A549 (cell line): ENCODE data around the gene DLGAP1. TPM values are rescaled to one million over a fixed set of nuclear protein-coding genes. Genes with fewer than 3 reads are reported as not detected.

Experiments used
- ATAC-seq, 2 experiments: fragments of 200-7000 bp in 1 of 2; fragments of >200 bp in 1 of 2; cut with Nextera tagmentation in 1 of 2; cut with Tn5 transposase in 1 of 2; 3 replicates each; pipeline versions ENCODE4 v1.8.0 to v1.9.1; 2018 to 2020; ENCODE audit warnings: mild to moderate bottlenecking in 1 of 2, moderate library complexity in 1 of 2
- CTCF ChIA-PET: fragments of 300-600 bp; sonication (Branson Sonifier 250); formaldehyde crosslinking; extraction: SDS; loops from one replicate; lab custom pipeline; 2021; ENCODE audit warnings: antibody characterized with exemption, inconsistent platforms; lab: Yijun Ruan, JAX
- POLR2A ChIA-PET: fragments of 350-600 bp; formaldehyde crosslinking; extraction: SDS; loops from one replicate; lab custom pipeline; 2021; ENCODE audit warnings: antibody characterized with exemption, inconsistent platforms; lab: Yijun Ruan, JAX
- DNase-seq, 2 experiments: peaks; one replicate each; pipeline versions ENCODE4 v3.0.0 to v3.0.0-alpha.2; 2011 to 2016; ENCODE audit warnings: low read depth in 1 of 2, low spot score in 1 of 2
- FAIRE-seq: peaks from 2 replicates; lab custom pipeline; 2011; peaks lifted over from hg19 to GRCh38; lab: Jason Lieb, UNC
- H3K27ac ChIP-seq, 2 experiments: fragments of >200 bp; sonication (Bioruptor Twin); formaldehyde crosslinking; 3 replicates each; pipeline ENCODE4 v1.5.1; 2016 to 2017
- H3K4me1 ChIP-seq: fragments of >200 bp; sonication (Bioruptor Twin); formaldehyde crosslinking; 3 replicates; pipeline ENCODE4 v1.6.1; 2016
- H3K4me2 ChIP-seq: fragments of >200 bp; sonication (Bioruptor Twin); formaldehyde crosslinking; 3 replicates; pipeline ENCODE4 v1.6.1; 2016
- H3K4me3 ChIP-seq: fragments of >200 bp; sonication (Bioruptor Twin); formaldehyde crosslinking; 3 replicates; pipeline ENCODE4 v1.5.1; 2016
- H3K9me3 ChIP-seq: fragments of >200 bp; sonication (Bioruptor Twin); formaldehyde crosslinking; 3 replicates; pipeline ENCODE4 v1.6.1; 2016
- BHLHE40 ChIP-seq: IDR thresholded peaks from 2 replicates; pipeline ENCODE4 v1.6.1; 2012; ENCODE audit warnings: low read depth, low read length, inconsistent platforms
- CBX2 ChIP-seq: fragments of 200-600 bp; sonication (generic); IDR thresholded peaks from 2 replicates; pipeline ENCODE4 v1.6.1; 2016; ENCODE audit warnings: low read depth, mild to moderate bottlenecking, borderline replicate concordance
- CBX8 ChIP-seq: fragments of 200-600 bp; sonication (generic); IDR thresholded peaks from 2 replicates; pipeline ENCODE4 v1.6.1; 2016
- CEBPB ChIP-seq, 2 experiments: fragments of >200 bp in 1 of 2; sonication (Bioruptor Twin) in 1 of 2; formaldehyde crosslinking in 1 of 2; IDR thresholded peaks; 2 replicates each; pipeline ENCODE4 v1.6.1; 2012 to 2016
- EHF ChIP-seq: fragments of 250-450 bp; sonication (Bioruptor Pico); IDR thresholded peaks from 2 replicates; pipeline ENCODE4 v1.5.0; 2020; ENCODE audit warnings: mild to moderate bottlenecking
- EP300 ChIP-seq, 2 experiments: fragments of >200 bp; sonication (Bioruptor Twin); formaldehyde crosslinking; IDR thresholded peaks; 2 replicates in 1 of 2; 3 replicates in 1 of 2; pipeline ENCODE4 v1.6.1; 2016 to 2017
- ESRRA ChIP-seq: fragments of 150-350 bp; IDR thresholded peaks from 2 replicates; pipeline ENCODE4 v1.6.1; 2014; ENCODE audit warnings: mild to moderate bottlenecking, low read length, borderline replicate concordance
- FOSB ChIP-seq: fragments of 250-450 bp; sonication (Bioruptor Pico); IDR thresholded peaks from 2 replicates; pipeline ENCODE4 v1.5.0; 2020; ENCODE audit warnings: mild to moderate bottlenecking, moderate library complexity
- HEYL ChIP-seq: fragments of 250-450 bp; sonication (Bioruptor Pico); IDR thresholded peaks from 2 replicates; pipeline ENCODE4 v1.8.0; 2021; ENCODE audit warnings: mild to moderate bottlenecking, moderate library complexity
- HOXB5 ChIP-seq: fragments of 250-450 bp; sonication (Bioruptor Pico); IDR thresholded peaks from 2 replicates; pipeline ENCODE4 v1.5.0; 2020; ENCODE audit warnings: mild to moderate bottlenecking, moderate library complexity
- JUNB ChIP-seq: fragments of >200 bp; sonication (Bioruptor Twin); formaldehyde crosslinking; IDR thresholded peaks from 2 replicates; pipeline ENCODE4 v1.6.1; 2016
- KDM1A ChIP-seq: fragments of 200-600 bp; sonication (generic); IDR thresholded peaks from 2 replicates; pipeline ENCODE4 v1.6.1; 2016; ENCODE audit warnings: low read depth, mild to moderate bottlenecking
- KDM5A ChIP-seq: fragments of 200-600 bp; sonication (generic); IDR thresholded peaks from 2 replicates; pipeline ENCODE4 v1.6.1; 2016; ENCODE audit warnings: antibody characterized with exemption, mild to moderate bottlenecking
- MAFK ChIP-seq: fragments of 450-650 bp; IDR thresholded peaks from 2 replicates; pipeline ENCODE4 v1.6.1; 2014; ENCODE audit not compliant: partially characterized antibody
- MAZ ChIP-seq: fragments of 150-350 bp; IDR thresholded peaks from 2 replicates; pipeline ENCODE4 v1.6.1; 2014; ENCODE audit warnings: antibody characterized with exemption, low read depth, low read length, borderline replicate concordance
- MYC ChIP-seq: IDR thresholded peaks from 2 replicates; pipeline ENCODE4 v1.6.1; 2012; ENCODE audit warnings: mild to moderate bottlenecking, inconsistent platforms, low read length, improper control_type of control experiment, borderline replicate concordance
- NFE2L2 ChIP-seq: fragments of 150-350 bp; conservative IDR thresholded peaks from 2 replicates; pipeline ENCODE4 v1.6.1; 2014; ENCODE audit warnings: low read length
- RARB ChIP-seq: fragments of 250-450 bp; sonication (Bioruptor Pico); IDR thresholded peaks from 2 replicates; pipeline ENCODE4 v1.8.0; 2021; ENCODE audit warnings: mild to moderate bottlenecking, moderate library complexity
- RCOR1 ChIP-seq: fragments of 150-350 bp; IDR thresholded peaks from 2 replicates; pipeline ENCODE4 v1.6.1; 2014; ENCODE audit warnings: antibody characterized with exemption, low read length, low read depth
- SREBF2 ChIP-seq: fragments of 450-650 bp; IDR thresholded peaks from 2 replicates; pipeline ENCODE4 v1.6.1; 2014; ENCODE audit warnings: mild to moderate bottlenecking, moderate library complexity
- ZSCAN20 ChIP-seq: fragments of 250-450 bp; sonication (Bioruptor Pico); IDR thresholded peaks from 2 replicates; pipeline ENCODE4 v1.8.0; 2022; ENCODE audit warnings: mild to moderate bottlenecking, moderate library complexity
- WGBS: methylation state at CpG from one replicate; pipeline ENCODE4 v1.1.6; 2017; ENCODE audit errors: missing lambda C conversion rate; 5-methylcytosine and 5-hydroxymethylcytosine counted together
- polyA plus RNA-seq, 4 experiments: library from polyadenylated mRNA; depleted of rRNA in 3 of 4; stranded (reverse); fragments of >200 nt; fragmentation: RNase III in 1 of 4; extraction: RNeasy Plus Mini Kit Qiagen cat#74134 plus additional on column Dnase treatment in 1 of 4; gene quantifications; 2 replicates in 3 of 4; 3 replicates in 1 of 4; pipeline ENCODE4 v1.2.3, GENCODE V29; 2011 to 2017
- TF ChIP-seq, protein P1 (sequence below): IDR thresholded peaks from 2 replicates; pipeline ENCODE4 v1.6.1; 2012; ENCODE audit warnings: low read depth, borderline replicate concordance
- TF ChIP-seq, protein P2 (sequence below): IDR thresholded peaks from 2 replicates; pipeline ENCODE4 v1.6.1; 2012
- TF ChIP-seq, protein P3 (sequence below): fragments of 200-600 bp; sonication (generic); IDR thresholded peaks from 2 replicates; pipeline ENCODE4 v1.6.1; 2016; ENCODE audit warnings: antibody characterized with exemption, mild to moderate bottlenecking, moderate library complexity
- TF ChIP-seq, protein P4 (sequence below): fragments of >200 bp; sonication (Bioruptor Twin); formaldehyde crosslinking; IDR thresholded peaks from 3 replicates; pipeline ENCODE4 v1.6.1; 2016
- TF ChIP-seq, protein P5 (sequence below): fragments of 250-450 bp; sonication (Bioruptor Pico); IDR thresholded peaks from 2 replicates; pipeline ENCODE4 v1.5.0; 2020; ENCODE audit warnings: low read depth, mild to moderate bottlenecking, moderate library complexity
- TF ChIP-seq, protein P6 (sequence below): fragments of 450-650 bp; IDR thresholded peaks from 2 replicates; pipeline ENCODE4 v1.6.1; 2014; ENCODE audit warnings: antibody characterized with exemption

The DLGAP1 gene
- polyA plus RNA-seq, 2 of the 4 experiments (the other 2 are of a cell fraction): 0.04 to 0.12 TPM

DNA sequence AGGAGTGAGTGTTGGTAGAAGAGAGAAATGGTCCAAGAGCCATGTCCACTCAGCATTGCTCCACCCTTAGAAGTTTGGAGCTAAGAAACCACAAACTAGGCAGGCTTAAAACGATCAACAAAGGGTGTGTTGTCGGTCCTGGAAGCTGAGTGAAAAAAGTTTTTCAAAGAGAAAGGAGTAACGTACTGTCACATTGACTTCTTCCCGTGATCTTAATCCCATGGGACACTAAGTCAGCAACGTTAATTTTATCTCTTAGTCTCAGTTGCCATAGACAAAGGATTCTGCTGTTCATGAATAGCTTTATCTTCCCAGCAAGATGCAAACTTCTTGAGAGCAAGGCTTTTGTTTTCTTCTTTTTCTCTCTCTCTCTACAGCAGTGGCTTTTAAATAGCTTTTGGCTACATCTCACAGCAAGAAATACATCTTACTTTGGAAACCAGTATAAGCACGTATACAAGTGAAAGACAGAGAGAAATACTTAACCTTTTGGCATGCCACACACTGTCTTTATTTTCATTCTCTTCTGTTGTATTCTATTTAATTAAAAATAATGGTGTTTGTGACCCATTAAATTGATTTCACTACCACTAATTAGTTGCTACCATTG lies 627.8 kb downstream of the DLGAP1 start (continued):
- TF ChIP-seq MAZ (no peak), HEYL (CRISPR knock-in tag) (no peak), HOXB5 (CRISPR knock-in tag) (no peak), KDM1A (no peak)

DNA sequence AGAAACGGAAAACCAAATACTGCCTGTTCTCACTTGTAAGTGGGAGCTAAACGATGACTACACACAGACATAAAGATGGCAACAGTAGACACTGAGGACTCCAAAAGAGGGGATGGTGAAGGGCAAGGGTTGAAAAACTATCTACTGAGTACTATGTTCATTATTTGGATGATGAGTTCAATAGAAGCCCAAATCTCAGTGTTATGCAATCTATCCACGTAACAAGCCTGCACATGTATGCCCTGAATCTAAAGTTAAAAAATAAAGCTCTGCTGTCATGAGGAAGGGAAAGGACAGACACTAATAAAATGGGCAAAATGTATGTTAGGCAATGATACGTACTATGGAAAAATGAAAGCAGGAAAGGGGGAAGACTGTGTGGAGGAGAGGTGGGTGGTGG lies 629.1 kb downstream of the DLGAP1 start:
- TF ChIP-seq CEBPB (IDR thresholded peaks at IDR 0.05): no peak
- no peak for TF ChIP-seq RARB (CRISPR knock-in tag)
- no peak for TF ChIP-seq ESRRA
- TF ChIP-seq SREBF2: no peak
- TF ChIP-seq CBX2: no peak
- TF ChIP-seq NFE2L2: no peak
- TF ChIP-seq KDM5A: no peak
- no peak for TF ChIP-seq EHF (CRISPR knock-in tag)
- no peak for TF ChIP-seq HOXB5 (CRISPR knock-in tag)
- TF ChIP-seq FOSB: no peak
- TF ChIP-seq MYC: no peak
- TF ChIP-seq, protein P1, sequence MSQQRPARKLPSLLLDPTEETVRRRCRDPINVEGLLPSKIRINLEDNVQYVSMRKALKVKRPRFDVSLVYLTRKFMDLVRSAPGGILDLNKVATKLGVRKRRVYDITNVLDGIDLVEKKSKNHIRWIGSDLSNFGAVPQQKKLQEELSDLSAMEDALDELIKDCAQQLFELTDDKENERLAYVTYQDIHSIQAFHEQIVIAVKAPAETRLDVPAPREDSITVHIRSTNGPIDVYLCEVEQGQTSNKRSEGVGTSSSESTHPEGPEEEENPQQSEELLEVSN: no peak
- TF ChIP-seq CBX8: no peak
- no peak for TF ChIP-seq ZSCAN20
- ChIA-PET POLR2A (no interaction called here), CTCF (interaction anchor here (1.5 to 1.9 kb wide), 2 partner anchors 55 to 169 kb away, joined by 4 to 8 read pairs; no protein-coding TSS in a partner anchor)
- H3K4me2 ChIP-seq: no peak overlapping the region
- H3K4me1 ChIP-seq: peaks cover 13% of the 10 kb centered on the region; the same call in 2 of the 3 replicates
- no peak overlapping the region for H3K4me3 ChIP-seq
- DNase-seq (no peak), FAIRE-seq (no peak), ATAC-seq (no peak)
- 82% methylated on average over 4 of the region's 4 CpGs for WGBS
- 0 out of 6 replicates have a peak overlapping the region, but pooled peaks of 1 of the 2 experiments have one; percentile 8 for H3K27ac ChIP-seq
- no peaks in the 10 kb centered on the region for H3K9me3 ChIP-seq

DNA sequence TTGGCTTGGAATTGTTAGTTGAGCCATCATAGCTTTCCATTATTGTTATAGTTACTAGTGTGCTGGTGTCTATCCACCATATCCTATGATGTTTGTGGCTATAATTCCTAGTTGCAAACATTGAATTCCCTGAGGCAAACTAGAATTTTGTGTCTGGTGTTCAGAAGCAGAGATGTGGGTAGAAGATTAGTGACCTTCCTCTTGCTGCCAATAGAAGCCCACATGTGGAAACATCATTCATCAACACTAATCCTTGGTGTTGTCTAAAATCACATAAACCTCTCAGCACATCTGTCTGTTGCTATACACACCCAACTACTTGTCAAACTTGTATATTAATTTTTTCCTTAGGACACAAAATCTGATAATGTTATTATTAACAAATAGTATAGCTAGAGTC lies 631.0 kb downstream of the DLGAP1 start:
- DNase-seq: no peak
- Histone ChIP-seq H3K4me3 (no peak overlapping the region), H3K4me1 (peaks cover 15% of the 10 kb centered on the region; the same call in 2 of the 3 replicates), H3K27ac (no peak overlapping the region), H3K4me2 (no peak overlapping the region), H3K9me3 (no peaks in the 10 kb centered on the region)
- ATAC-seq: no peak
- CTCF ChIA-PET: no interaction called here
- TF ChIP-seq MAFK (no peak), CBX8 (no peak), EHF (CRISPR knock-in tag) (no peak), BHLHE40 (no peak)
- TF ChIP-seq, protein P2, sequence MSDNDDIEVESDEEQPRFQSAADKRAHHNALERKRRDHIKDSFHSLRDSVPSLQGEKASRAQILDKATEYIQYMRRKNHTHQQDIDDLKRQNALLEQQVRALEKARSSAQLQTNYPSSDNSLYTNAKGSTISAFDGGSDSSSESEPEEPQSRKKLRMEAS: no peak
- FAIRE-seq: no peak
- POLR2A ChIA-PET: no interaction called here

DNA sequence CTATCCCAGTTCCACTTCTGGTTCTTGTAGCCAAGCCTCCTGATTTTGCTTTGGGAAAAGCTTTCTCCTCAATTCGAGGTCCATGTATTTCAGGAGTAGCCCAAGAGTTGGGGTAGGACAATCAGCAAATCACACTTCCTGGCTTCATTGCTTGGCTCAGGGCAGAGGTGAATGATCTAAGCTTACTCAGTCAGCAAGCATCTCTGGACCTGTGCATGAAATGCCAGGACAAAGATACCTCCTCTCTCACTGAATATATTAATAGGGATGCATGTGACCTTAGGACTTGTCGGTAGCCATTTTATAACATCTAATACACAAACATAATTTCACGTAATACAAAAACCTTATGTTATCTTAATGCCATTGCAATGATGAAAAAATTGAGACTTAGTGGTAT lies 632.0 kb downstream of the DLGAP1 start:
- no peak overlapping the region for H3K4me2 ChIP-seq
- TF ChIP-seq RARB (CRISPR knock-in tag) (no peak), BHLHE40 (no peak), EP300 (IDR thresholded peaks at IDR 0.05) (no peak), JUNB (no peak), RCOR1 (no peak), FOSB (no peak)
- TF ChIP-seq, protein P3, sequence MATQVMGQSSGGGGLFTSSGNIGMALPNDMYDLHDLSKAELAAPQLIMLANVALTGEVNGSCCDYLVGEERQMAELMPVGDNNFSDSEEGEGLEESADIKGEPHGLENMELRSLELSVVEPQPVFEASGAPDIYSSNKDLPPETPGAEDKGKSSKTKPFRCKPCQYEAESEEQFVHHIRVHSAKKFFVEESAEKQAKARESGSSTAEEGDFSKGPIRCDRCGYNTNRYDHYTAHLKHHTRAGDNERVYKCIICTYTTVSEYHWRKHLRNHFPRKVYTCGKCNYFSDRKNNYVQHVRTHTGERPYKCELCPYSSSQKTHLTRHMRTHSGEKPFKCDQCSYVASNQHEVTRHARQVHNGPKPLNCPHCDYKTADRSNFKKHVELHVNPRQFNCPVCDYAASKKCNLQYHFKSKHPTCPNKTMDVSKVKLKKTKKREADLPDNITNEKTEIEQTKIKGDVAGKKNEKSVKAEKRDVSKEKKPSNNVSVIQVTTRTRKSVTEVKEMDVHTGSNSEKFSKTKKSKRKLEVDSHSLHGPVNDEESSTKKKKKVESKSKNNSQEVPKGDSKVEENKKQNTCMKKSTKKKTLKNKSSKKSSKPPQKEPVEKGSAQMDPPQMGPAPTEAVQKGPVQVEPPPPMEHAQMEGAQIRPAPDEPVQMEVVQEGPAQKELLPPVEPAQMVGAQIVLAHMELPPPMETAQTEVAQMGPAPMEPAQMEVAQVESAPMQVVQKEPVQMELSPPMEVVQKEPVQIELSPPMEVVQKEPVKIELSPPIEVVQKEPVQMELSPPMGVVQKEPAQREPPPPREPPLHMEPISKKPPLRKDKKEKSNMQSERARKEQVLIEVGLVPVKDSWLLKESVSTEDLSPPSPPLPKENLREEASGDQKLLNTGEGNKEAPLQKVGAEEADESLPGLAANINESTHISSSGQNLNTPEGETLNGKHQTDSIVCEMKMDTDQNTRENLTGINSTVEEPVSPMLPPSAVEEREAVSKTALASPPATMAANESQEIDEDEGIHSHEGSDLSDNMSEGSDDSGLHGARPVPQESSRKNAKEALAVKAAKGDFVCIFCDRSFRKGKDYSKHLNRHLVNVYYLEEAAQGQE: no peak
- TF ChIP-seq, protein P4, sequence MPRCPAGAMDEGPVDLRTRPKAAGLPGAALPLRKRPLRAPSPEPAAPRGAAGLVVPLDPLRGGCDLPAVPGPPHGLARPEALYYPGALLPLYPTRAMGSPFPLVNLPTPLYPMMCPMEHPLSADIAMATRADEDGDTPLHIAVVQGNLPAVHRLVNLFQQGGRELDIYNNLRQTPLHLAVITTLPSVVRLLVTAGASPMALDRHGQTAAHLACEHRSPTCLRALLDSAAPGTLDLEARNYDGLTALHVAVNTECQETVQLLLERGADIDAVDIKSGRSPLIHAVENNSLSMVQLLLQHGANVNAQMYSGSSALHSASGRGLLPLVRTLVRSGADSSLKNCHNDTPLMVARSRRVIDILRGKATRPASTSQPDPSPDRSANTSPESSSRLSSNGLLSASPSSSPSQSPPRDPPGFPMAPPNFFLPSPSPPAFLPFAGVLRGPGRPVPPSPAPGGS: no peak
- TF ChIP-seq, protein P5, sequence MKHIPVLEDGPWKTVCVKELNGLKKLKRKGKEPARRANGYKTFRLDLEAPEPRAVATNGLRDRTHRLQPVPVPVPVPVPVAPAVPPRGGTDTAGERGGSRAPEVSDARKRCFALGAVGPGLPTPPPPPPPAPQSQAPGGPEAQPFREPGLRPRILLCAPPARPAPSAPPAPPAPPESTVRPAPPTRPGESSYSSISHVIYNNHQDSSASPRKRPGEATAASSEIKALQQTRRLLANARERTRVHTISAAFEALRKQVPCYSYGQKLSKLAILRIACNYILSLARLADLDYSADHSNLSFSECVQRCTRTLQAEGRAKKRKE: no peak
- TF ChIP-seq, protein P6, sequence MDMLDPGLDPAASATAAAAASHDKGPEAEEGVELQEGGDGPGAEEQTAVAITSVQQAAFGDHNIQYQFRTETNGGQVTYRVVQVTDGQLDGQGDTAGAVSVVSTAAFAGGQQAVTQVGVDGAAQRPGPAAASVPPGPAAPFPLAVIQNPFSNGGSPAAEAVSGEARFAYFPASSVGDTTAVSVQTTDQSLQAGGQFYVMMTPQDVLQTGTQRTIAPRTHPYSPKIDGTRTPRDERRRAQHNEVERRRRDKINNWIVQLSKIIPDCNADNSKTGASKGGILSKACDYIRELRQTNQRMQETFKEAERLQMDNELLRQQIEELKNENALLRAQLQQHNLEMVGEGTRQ: no peak
- TF ChIP-seq, all 56 proteins: peak for 0
- H3K4me1 ChIP-seq: peaks cover 18% of the 10 kb centered on the region; the same call in 2 of the 3 replicates
- no peak for ATAC-seq
- no peaks in the 10 kb centered on the region for H3K9me3 ChIP-seq
- ChIA-PET POLR2A (no interaction called here), CTCF (no interaction called here)
- no peak for DNase-seq
- WGBS: 87% methylated on average over 3 of the region's 3 CpGs
- peak overlapping the region in 1 of 2 experiments; percentile 70; a peak in 3 of 6 replicates for H3K27ac ChIP-seq
- H3K4me3 ChIP-seq: no peak overlapping the region
- no peak for FAIRE-seq
